Measurements from ENCODE around the gene TRIM61. TPM values are rescaled to one million over a fixed set of nuclear protein-coding genes. Genes with fewer than 3 reads are reported as not detected.
"Not testable (repeated sequence)": the region's sequence is repeated elsewhere in the genome, so short reads cannot be mapped to it uniquely, and the experiment has no call there.

Gene TRIM61
- total RNA-seq, 4 donors from 2014 or later: not detected

DNA sequence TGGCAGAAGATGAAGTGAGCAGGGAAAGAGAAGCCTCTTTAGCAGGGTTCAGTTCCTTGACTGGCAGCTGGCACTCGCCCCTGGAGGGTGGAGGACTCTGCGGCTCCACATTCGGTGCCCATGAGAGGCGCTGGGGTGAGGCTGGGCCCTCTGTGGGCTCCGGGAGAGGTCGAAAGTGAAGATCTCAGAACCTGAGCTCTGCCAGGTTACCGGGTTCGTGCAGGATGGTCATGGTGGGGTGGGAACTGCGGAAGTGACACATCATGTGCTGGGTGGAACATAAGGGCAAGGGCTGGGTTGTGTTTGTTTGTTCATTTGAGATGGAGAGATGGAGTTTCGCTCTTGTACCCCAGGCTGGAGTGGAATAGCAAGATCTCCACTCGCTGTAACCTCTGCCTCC lies 44.2 kb downstream of the TRIM61 start:
- 90 to 95% methylated on average over 10 to 11 of the region's 11 CpGs for WGBS, 2 donors
- TF ChIP-seq POLR2A (IDR thresholded peaks at IDR 0.05): no peak
- TF ChIP-seq, protein P1, sequence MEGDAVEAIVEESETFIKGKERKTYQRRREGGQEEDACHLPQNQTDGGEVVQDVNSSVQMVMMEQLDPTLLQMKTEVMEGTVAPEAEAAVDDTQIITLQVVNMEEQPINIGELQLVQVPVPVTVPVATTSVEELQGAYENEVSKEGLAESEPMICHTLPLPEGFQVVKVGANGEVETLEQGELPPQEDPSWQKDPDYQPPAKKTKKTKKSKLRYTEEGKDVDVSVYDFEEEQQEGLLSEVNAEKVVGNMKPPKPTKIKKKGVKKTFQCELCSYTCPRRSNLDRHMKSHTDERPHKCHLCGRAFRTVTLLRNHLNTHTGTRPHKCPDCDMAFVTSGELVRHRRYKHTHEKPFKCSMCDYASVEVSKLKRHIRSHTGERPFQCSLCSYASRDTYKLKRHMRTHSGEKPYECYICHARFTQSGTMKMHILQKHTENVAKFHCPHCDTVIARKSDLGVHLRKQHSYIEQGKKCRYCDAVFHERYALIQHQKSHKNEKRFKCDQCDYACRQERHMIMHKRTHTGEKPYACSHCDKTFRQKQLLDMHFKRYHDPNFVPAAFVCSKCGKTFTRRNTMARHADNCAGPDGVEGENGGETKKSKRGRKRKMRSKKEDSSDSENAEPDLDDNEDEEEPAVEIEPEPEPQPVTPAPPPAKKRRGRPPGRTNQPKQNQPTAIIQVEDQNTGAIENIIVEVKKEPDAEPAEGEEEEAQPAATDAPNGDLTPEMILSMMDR (IDR thresholded peaks at IDR 0.05): no peak
- H3K4me3 ChIP-seq (ENCODE audit: low read depth, poor library complexity, severe bottlenecking): no peak overlapping the region
- DNase-seq (ENCODE audit: low spot score in 2 of 2): no peak
- intact Hi-C loops (cut with DNase I; ENCODE audit: low total_unique reads): no loop called here

DNA sequence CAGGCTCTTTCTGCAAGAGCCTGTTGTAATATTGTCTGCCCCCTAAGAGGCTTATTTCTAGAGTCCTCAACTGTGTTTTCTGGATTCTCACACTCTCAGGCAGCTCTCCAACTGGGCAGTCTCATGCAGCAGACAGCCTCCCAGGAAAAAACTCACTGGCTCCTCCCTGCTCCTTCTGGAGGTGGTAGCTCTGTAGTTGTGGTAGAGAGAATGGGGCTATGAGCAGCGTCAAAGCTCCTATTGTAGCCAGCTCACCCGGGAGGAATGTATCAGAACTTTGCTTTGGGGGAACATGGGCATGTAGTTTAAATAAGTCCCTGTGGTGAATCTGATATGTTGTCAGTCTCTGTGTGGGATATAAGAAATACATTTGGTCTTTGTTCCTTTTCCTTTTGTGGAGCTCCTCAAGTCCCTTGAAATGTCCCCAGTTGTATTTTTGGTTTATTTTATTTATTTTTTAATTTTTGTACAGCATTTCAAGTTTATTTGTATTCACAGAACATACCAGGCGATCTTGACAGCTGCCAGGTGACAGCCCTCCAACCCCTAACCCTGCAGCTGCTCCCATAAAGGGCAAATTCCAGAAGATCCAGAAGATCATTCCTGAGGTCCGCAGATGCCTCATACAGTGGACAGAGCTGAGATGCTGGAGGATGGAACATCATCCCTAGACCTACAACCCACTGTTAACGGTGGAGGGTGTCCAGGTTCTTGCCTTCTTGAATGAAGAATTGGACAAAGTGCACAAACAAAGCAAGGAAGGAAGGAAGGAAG lies 45.7 kb downstream of the TRIM61 start:
- no peak for DNase-seq (ENCODE audit: low spot score in 2 of 2)
- intact Hi-C loops (cut with DNase I; ENCODE audit: low total_unique reads): no loop called here
- 80 to 84% methylated on average over 5 of the region's 5 CpGs for WGBS, 2 donors
- TF ChIP-seq, protein P1 (IDR thresholded peaks at IDR 0.05): no peak
- TF ChIP-seq POLR2A (IDR thresholded peaks at IDR 0.05): no peak
- no peak overlapping the region for H3K4me3 ChIP-seq (ENCODE audit: low read depth, poor library complexity, severe bottlenecking)

DNA sequence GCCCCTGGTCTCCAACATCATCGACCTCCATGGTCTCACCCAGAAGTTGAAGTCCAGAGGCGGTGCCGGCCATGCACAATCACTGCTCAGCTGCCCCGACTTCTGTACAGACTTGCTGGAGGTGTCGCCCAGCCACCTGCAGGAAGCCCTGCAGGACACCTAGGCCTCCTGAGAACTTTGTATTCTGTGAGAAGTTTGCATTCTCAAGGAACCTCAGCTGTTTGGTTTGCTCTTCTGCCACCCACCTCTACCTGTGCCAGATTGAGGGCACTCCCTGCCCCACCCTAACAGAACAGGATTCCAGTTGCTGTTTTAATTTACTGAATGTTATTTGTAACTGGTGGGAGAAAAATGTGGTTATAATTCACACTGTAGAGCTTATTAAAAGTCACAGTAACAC lies 46.8 kb downstream of the TRIM61 start:
- WGBS, 2 donors: 77 to 85% methylated on average over 5 of the region's 5 CpGs

DNA sequence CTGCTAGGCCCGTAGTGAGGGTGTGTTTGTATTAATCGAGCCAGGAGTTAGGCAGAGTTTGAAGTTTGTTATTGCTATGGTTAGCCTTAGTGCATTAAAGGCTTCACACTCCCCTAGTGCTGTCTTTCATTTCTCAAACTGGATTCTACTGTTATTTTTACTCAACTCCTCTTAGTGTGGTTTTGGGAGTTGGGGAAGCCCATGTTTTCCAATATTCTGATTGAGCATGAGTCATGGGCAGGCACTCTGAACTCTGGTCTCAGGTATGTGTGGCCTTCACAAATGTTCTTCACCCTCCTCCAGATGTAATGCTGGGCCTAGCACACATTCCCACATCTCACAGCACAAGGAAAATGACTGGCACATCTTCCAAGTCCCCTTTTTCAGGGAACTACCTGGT lies 50.4 kb downstream of the TRIM61 start:
- DNase-seq (ENCODE audit: low spot score in 2 of 2); intact Hi-C loops (cut with DNase I; ENCODE audit: low total_unique reads); H3K4me3 ChIP-seq (ENCODE audit: low read depth, poor library complexity, severe bottlenecking): not testable (repeated sequence)
- 33 to 45% methylated on average over 2 of the region's 2 CpGs for WGBS, 2 donors

More for the DNA sequence above, 46.8 kb downstream of the TRIM61 start:
- intact Hi-C loops (cut with DNase I; ENCODE audit: low total_unique reads): no loop called here
- H3K4me3 ChIP-seq (ENCODE audit: low read depth, poor library complexity, severe bottlenecking): no peak overlapping the region
- no peak for DNase-seq (ENCODE audit: low spot score in 2 of 2)
- no peak for TF ChIP-seq POLR2A (IDR thresholded peaks at IDR 0.05)
- TF ChIP-seq, protein P1 (IDR thresholded peaks at IDR 0.05): no peak

DNA sequence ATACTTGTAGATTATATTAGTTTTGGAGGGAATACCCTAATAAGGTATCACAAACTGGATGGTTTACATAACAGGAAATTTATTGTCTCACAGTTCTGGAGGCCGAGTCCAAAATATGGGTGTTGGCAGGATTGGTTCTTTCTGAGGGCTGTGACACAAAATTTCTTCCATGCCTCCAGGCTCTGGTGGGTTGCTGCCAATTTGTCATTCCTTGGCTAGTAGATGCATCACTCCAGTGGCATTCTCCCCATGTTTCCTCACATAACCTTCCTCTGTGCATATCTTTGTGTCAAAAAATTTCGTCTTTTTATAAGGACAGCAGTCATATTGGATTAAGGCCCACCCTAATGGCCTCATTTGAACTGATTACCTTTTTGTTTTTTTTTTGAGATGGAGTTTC lies 51.2 kb downstream of the TRIM61 start:
- intact Hi-C loops (cut with DNase I; ENCODE audit: low total_unique reads): no loop called here
- no peak for TF ChIP-seq POLR2A (IDR thresholded peaks at IDR 0.05)
- TF ChIP-seq, protein P1 (IDR thresholded peaks at IDR 0.05): no peak
- DNase-seq (ENCODE audit: low spot score in 2 of 2): peak in 1 of 2 donors; percentile 48
- H3K4me3 ChIP-seq (ENCODE audit: low read depth, poor library complexity, severe bottlenecking): no peak overlapping the region
- 23 to 25% methylated on average over 2 of the region's 2 CpGs for WGBS, 2 donors

DNA sequence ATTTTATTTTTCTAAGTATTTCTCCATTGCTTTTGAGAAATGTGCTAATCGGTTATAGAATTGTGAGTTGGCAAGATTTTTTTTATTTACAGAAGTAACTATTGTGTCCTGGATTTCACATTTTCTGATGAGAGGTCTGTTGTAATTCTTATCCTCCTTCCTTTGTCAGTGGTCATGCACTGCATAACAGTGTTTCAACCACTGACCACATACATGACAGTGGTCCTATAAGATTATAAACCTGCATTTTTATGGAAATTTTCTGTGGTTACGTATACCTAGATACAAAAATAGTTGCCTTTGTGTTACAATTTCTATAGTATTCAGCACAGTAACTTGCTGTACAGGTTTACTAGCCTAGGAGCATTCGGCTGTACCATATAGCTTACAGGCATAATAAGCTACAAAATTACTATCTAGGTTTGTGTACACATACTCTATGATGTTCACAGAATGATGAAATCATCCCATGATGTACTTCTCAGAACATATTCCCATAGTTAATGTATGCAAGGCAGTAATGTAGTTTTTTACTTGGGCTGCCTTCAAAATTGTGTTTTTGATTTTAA lies 52.7 kb downstream of the TRIM61 start:
- no peak overlapping the region for H3K4me3 ChIP-seq (ENCODE audit: low read depth, poor library complexity, severe bottlenecking)
- WGBS, 2 donors: 63 to 68% methylated on average over 3 of the region's 3 CpGs
- intact Hi-C loops (cut with DNase I; ENCODE audit: low total_unique reads): no loop called here
- TF ChIP-seq, protein P1 (IDR thresholded peaks at IDR 0.05): no peak
- TF ChIP-seq POLR2A (IDR thresholded peaks at IDR 0.05): no peak
- no peak for DNase-seq (ENCODE audit: low spot score in 2 of 2)
